GM23248 (cell line): Measurements from ENCODE around the gene NPAS3. TPM values are rescaled to one million over a fixed set of nuclear protein-coding genes. Genes with fewer than 3 reads are reported as not detected.

Source experiments
- DNase-seq: peaks from one replicate; pipeline ENCODE4 v3.0.0-alpha.2; 2015
- H2AFZ ChIP-seq: fragments of 200-600 bp; sonication (generic); 2 replicates; pipeline ENCODE4 v1.6.1; 2016; ENCODE audit warnings: antibody characterized with exemption
- H3F3A ChIP-seq: fragments of 200-600 bp; sonication (generic); 2 replicates; pipeline ENCODE4 v1.6.1; 2016; ENCODE audit warnings: mild to moderate bottlenecking, antibody characterized with exemption, mixed run types; ENCODE audit not compliant: insufficient read depth
- H3K27ac ChIP-seq: fragments of 200-600 bp; sonication (generic); 2 replicates; pipeline ENCODE4 v1.5.1; 2016; ENCODE audit warnings: mild to moderate bottlenecking
- H3K27me3 ChIP-seq: fragments of 200-600 bp; sonication (generic); replicated peaks from 2 replicates; pipeline ENCODE4 v1.6.1; 2016; ENCODE audit warnings: mild to moderate bottlenecking; ENCODE audit not compliant: insufficient read depth
- H3K36me3 ChIP-seq: fragments of 200-600 bp; sonication (generic); 2 replicates; pipeline ENCODE4 v1.6.1; 2016; ENCODE audit warnings: low read depth, mild to moderate bottlenecking
- H3K4me1 ChIP-seq: fragments of 200-600 bp; sonication (generic); 2 replicates; pipeline ENCODE4 v1.6.1; 2016; ENCODE audit warnings: mild to moderate bottlenecking; ENCODE audit not compliant: insufficient read depth
- H3K4me2 ChIP-seq: fragments of 200-600 bp; sonication (generic); one replicate; pipeline ENCODE4 v1.6.1; 2016; ENCODE audit warnings: mild to moderate bottlenecking; ENCODE audit not compliant: unreplicated experiment
- H3K4me3 ChIP-seq: fragments of 200-600 bp; sonication (generic); 2 replicates; pipeline ENCODE4 v1.5.1; 2016; ENCODE audit warnings: mild to moderate bottlenecking
- H3K79me2 ChIP-seq: fragments of 200-600 bp; sonication (generic); 2 replicates; pipeline ENCODE4 v1.6.1; 2016; ENCODE audit warnings: mild to moderate bottlenecking; ENCODE audit not compliant: insufficient read depth
- H3K9ac ChIP-seq: fragments of 200-600 bp; sonication (generic); 2 replicates; pipeline ENCODE4 v1.6.1; 2016; ENCODE audit warnings: mild to moderate bottlenecking
- H3K9me2 ChIP-seq: fragments of 200-600 bp; sonication (generic); 2 replicates; pipeline ENCODE4 v1.6.1; 2016; ENCODE audit warnings: mixed run types, mild to moderate bottlenecking, moderate library complexity; ENCODE audit not compliant: insufficient read depth
- H3K9me3 ChIP-seq: fragments of 200-600 bp; sonication (generic); one replicate; pipeline ENCODE4 v1.6.1; 2017; ENCODE audit warnings: low read depth
- H4K20me1 ChIP-seq: fragments of 200-600 bp; sonication (generic); 2 replicates; pipeline ENCODE4 v1.6.0; 2016; ENCODE audit not compliant: insufficient read depth
- EZH2 ChIP-seq: fragments of 200-600 bp; sonication (generic); IDR thresholded peaks from 2 replicates; pipeline ENCODE4 v1.6.1; 2018; ENCODE audit warnings: antibody characterized with exemption, mild to moderate bottlenecking; ENCODE audit not compliant: insufficient read depth, poor library complexity, severe bottlenecking
- EZH2phosphoT487 ChIP-seq: fragments of 200-600 bp; sonication (generic); IDR thresholded peaks from 2 replicates; pipeline ENCODE4 v1.6.1; 2018; ENCODE audit warnings: antibody characterized with exemption, moderate library complexity, mild to moderate bottlenecking, low read depth; ENCODE audit not compliant: insufficient read depth
- WGBS, 2 experiments: methylation state at CpG; one replicate each; pipeline ENCODE4 v1.1.6; 2015 to 2017; ENCODE audit warnings: low lambda C conversion rate in 2 of 2, low coverage in 1 of 2; ENCODE audit errors: missing lambda C conversion rate in 2 of 2; 5-methylcytosine and 5-hydroxymethylcytosine counted together
- in situ Hi-C: fragments of 300-500 bp; cut with MboI; formaldehyde crosslinking; loops from 2 replicates; pipeline ENCODE4 v1.15.0; 2020
- polyA plus RNA-seq: library from polyadenylated mRNA; unstranded; fragments of >200 nt; fragmentation: Nextera tagmentation; extraction: Ambion mirVana; gene quantifications from 2 replicates; pipeline ENCODE4 v1.2.1, GENCODE V29; 2016
- total RNA-seq: library from RNA; depleted of rRNA; stranded (reverse); fragments of >200 nt; shearing (Covaris generic); gene quantifications from 2 replicates; pipeline ENCODE4 v1.2.3, GENCODE V29; 2014

Gene NPAS3
- total and polyA plus RNA-seq, 2 experiments from 2014 or later: 0.65 TPM; not detected in 1

DNA sequence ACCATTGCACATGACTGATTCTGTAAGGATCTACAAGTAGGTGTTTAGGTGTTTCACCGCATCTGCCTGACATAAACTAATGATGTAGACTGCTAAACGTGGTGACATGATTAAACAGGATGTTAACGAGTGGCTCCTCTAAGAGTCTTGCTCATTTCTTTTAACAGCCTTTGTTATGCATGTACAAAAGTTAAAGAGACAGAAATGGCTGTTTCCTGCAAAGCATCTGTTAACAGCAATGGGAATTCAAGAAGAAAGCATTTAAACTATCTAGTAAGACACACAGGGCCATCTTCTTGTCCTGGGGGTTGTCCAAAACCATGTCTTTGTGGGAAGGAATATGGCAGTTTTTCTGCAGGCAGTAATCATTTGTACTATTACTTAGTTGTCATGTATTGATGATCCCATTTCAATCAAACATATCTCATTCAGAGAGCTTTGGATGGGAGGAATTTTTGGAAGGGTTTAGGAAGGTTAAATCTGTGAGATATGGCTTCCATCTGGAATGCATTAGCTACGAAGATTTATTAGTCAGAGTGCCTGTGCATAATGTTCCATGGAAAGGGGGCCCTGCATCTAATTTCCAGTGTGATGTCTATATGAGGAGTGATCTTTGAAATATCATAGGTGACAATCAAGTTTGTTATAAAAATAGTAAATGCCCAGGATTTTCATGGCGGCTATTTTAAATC is 517.1 kb downstream of the NPAS3 start:
- no peak overlapping the region for H3K27ac ChIP-seq
- in situ Hi-C loops: no loop called here
- DNase-seq: peak; percentile 32
- H3K9me2 ChIP-seq: no peaks in the 10 kb centered on the region
- no peak overlapping the region for H3K4me3 ChIP-seq
- no peak for TF ChIP-seq EZH2phosphoT487
- no peaks in the 10 kb centered on the region for H3K27me3 ChIP-seq
- H3K79me2 ChIP-seq: no peaks in the 10 kb centered on the region
- H3F3A ChIP-seq: peaks cover 14% of the 10 kb centered on the region; the same call in 1 of the 2 replicates
- H3K9me3 ChIP-seq: no peaks in the 10 kb centered on the region
- no peak overlapping the region for H3K4me2 ChIP-seq
- no peak overlapping the region for H2AFZ ChIP-seq
- no peaks in the 10 kb centered on the region for H4K20me1 ChIP-seq
- 49 to 53% methylated on average over 5 of the region's 5 CpGs for WGBS, 2 experiments
- no peaks in the 10 kb centered on the region for H3K4me1 ChIP-seq
- H3K36me3 ChIP-seq: no peaks in the 10 kb centered on the region
- no peak overlapping the region for H3K9ac ChIP-seq

DNA sequence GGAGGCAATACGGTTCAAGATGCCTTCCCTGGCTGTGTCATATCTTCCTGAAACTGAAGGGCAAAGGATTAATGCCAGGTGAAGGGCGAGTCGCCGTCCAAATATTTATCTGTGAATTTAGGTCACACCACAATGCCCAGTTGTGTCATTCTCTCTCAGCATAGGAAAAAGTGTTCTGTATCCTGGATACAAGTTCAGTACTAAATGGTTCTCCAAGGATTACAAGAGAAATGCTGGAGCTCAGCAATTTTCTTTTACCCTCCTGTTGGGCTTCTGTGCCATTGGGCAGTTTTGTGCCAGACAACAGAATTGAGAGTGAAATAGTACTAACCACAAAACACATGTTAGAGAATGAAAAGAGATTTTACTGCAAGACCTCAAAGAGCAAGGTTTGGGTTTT is 518.3 kb downstream of the NPAS3 start:
- DNase-seq: peak; percentile 13
- in situ Hi-C loops: no loop called here

DNA sequence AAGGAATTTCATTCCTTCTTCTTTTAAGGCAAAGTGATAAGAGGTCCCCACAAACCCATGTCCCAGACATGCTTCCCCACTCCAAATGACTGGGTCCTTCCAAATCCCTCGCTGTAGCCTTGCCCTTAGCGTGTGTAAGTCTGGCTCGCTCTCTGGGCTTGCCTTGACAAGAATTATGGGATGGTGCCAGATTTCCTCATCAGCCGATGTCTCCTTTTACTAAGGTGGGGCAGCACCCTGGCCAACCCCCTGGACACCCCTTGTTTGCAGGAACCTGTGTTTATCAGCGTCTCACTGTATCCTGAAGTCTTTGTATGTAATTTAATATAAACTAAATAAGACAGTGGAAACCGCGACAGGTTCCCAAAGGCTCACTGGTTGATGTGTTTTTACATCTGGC is 518.9 kb downstream of the NPAS3 start:
- DNase-seq: no peak
- in situ Hi-C loops: no loop called here

More for the DNA sequence above, 518.3 kb downstream of the NPAS3 start:
- Histone ChIP-seq H3K36me3 (no peaks in the 10 kb centered on the region), H3K4me1 (no peaks in the 10 kb centered on the region), H3K9ac (no peak overlapping the region), H3K9me2 (no peaks in the 10 kb centered on the region), H3K27ac (no peak overlapping the region), H2AFZ (no peak overlapping the region), H3K27me3 (no peaks in the 10 kb centered on the region), H3K79me2 (no peaks in the 10 kb centered on the region), H3K4me2 (no peak overlapping the region), H3K9me3 (no peaks in the 10 kb centered on the region), H3F3A (peaks cover 14% of the 10 kb centered on the region; the same call in 1 of the 2 replicates), H3K4me3 (no peak overlapping the region), H4K20me1 (no peaks in the 10 kb centered on the region)
- TF ChIP-seq EZH2phosphoT487 (no peak), EZH2 (no peak)
- WGBS, 2 experiments: 68 to 84% methylated on average over 4 of the region's 4 CpGs

DNA sequence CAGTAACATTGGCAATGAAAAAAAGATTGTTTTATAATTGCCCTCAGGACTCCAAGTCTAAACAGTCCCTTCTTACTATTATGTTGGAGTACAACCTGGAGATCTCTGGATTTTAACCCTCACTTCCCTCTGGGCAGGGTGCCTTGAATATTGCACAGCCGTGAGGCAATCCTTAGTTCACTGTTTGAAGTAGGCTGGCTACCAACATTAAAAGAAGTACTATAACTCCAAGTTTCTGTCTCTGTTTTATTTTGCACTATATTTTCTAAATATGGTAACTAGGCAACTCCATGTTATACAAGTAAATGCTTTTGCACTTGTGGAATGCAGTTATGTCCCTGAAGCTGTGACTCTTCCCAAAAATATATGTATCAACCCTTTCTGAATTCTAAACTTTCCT is 521.5 kb downstream of the NPAS3 start:
- TF ChIP-seq EZH2 (no peak), EZH2phosphoT487 (no peak)
- Histone ChIP-seq H3K4me2 (no peak overlapping the region), H3K9me2 (no peaks in the 10 kb centered on the region), H3K27me3 (no peaks in the 10 kb centered on the region), H3K9me3 (no peaks in the 10 kb centered on the region), H3K9ac (no peak overlapping the region), H3F3A (peaks cover 14% of the 10 kb centered on the region; the same call in 1 of the 2 replicates), H4K20me1 (no peaks in the 10 kb centered on the region), H3K4me3 (no peak overlapping the region), H3K4me1 (no peaks in the 10 kb centered on the region), H3K27ac (no peak overlapping the region), H3K79me2 (no peaks in the 10 kb centered on the region), H2AFZ (no peak overlapping the region), H3K36me3 (no peaks in the 10 kb centered on the region)
- peak; percentile 20 for DNase-seq
- 28 to 38% methylated on average over 1 of the region's 1 CpG for WGBS, 2 experiments
- in situ Hi-C loops: no loop called here

More for the DNA sequence above, 518.9 kb downstream of the NPAS3 start:
- no peaks in the 10 kb centered on the region for H3K36me3 ChIP-seq
- WGBS, 2 experiments: 78 to 79% methylated on average over 7 of the region's 7 CpGs
- H3K9ac ChIP-seq: no peak overlapping the region
- no peaks in the 10 kb centered on the region for H3K4me1 ChIP-seq
- H3F3A ChIP-seq: peaks cover 14% of the 10 kb centered on the region; the same call in 1 of the 2 replicates
- H3K79me2 ChIP-seq: no peaks in the 10 kb centered on the region
- no peaks in the 10 kb centered on the region for H3K9me3 ChIP-seq
- no peak overlapping the region for H3K4me3 ChIP-seq
- no peak for TF ChIP-seq EZH2
- TF ChIP-seq EZH2phosphoT487: no peak
- H3K9me2 ChIP-seq: no peaks in the 10 kb centered on the region
- no peaks in the 10 kb centered on the region for H3K27me3 ChIP-seq
- H3K4me2 ChIP-seq: no peak overlapping the region
- H2AFZ ChIP-seq: no peak overlapping the region
- no peak overlapping the region for H3K27ac ChIP-seq
- no peaks in the 10 kb centered on the region for H4K20me1 ChIP-seq
